Mucosa of stomach (tissue), 1 donor: ENCODE data around the gene MPP2.

ENCODE experiments used
- H3K27me3 ChIP-seq: one replicate; pipeline ENCODE4 v1.7.0; 2013; ENCODE audit warnings: mild to moderate bottlenecking, low read length; ENCODE audit not compliant: control insufficient read depth, insufficient read depth
- H3K36me3 ChIP-seq: one replicate; pipeline ENCODE4 v1.7.0; 2013; ENCODE audit warnings: low read length; ENCODE audit not compliant: control insufficient read depth, insufficient read depth
- H3K4me1 ChIP-seq: one replicate; pipeline ENCODE4 v1.7.0; 2013; ENCODE audit warnings: mild to moderate bottlenecking, low read length; ENCODE audit not compliant: control insufficient read depth, insufficient read depth
- H3K4me3 ChIP-seq: one replicate; pipeline ENCODE4 v1.7.0; 2013; ENCODE audit warnings: low read length
- H3K9ac ChIP-seq: one replicate; pipeline ENCODE4 v1.7.0; 2013; ENCODE audit warnings: mild to moderate bottlenecking, low read length, moderate library complexity
- H3K9me3 ChIP-seq: one replicate; pipeline ENCODE4 v1.7.0; 2013; ENCODE audit warnings: mild to moderate bottlenecking, low read length, moderate library complexity; ENCODE audit not compliant: control insufficient read depth
- donor health status: Pancreatic carcinoma.

The MPP2 gene

GRCh38 chr17:43907425-43907981 lies at the start of gene MPP2:
Gene MPP2 (minus strand): TSS chr17:43907536. CDS start chr17:43904460, 3,076 bp downstream.
- H3K9ac ChIP-seq, result peak within 1 kb of the TSS; percentile 66
- H3K9me3 ChIP-seq, result no peaks in the 10 kb centered on the region
- peaks cover 59% of the 10 kb centered on the region for H3K27me3 ChIP-seq

GRCh38 chr17:43956222-43956621 lies 48.9 kb upstream of the MPP2 start:
- H3K4me1 ChIP-seq, result peaks cover 10% of the 10 kb centered on the region
- peaks cover 43% of the 10 kb centered on the region for H3K27me3 ChIP-seq
- H3K36me3 ChIP-seq, result no peaks in the 10 kb centered on the region
- H3K9me3 ChIP-seq, result no peaks in the 10 kb centered on the region
- H3K9ac ChIP-seq, result no peak overlapping the region
- no peak overlapping the region for H3K4me3 ChIP-seq

More at GRCh38 chr17:43907425-43907981, at the start of gene MPP2:
- H3K4me3 ChIP-seq, result peak within 1 kb of the TSS; percentile 19
- peaks cover 30% of the 10 kb centered on the region for H3K4me1 ChIP-seq
- no peaks in the 10 kb centered on the region for H3K36me3 ChIP-seq

- Histone ChIP-seq H3K4me1 (peaks cover 10% of the 10 kb centered on the region), H3K27me3 (peaks cover 60% of the 10 kb centered on the region), H3K36me3 (no peaks in the 10 kb centered on the region), H3K9ac (no peak within 1 kb of the TSS), H3K4me3 (no peak within 1 kb of the TSS), H3K9me3 (no peaks in the 10 kb centered on the region)
Measured at GRCh38 chr17:43953746-43954145, 46.4 kb upstream of the MPP2 start, which contains the start of gene PYY. Gene PYY (minus strand): TSS chr17:43953940. CDS start chr17:43953483, 457 bp downstream.

- Histone ChIP-seq H3K4me3 (no peak overlapping the region), H3K9me3 (no peaks in the 10 kb centered on the region), H3K9ac (no peak overlapping the region), H3K27me3 (peaks cover 60% of the 10 kb centered on the region), H3K4me1 (peaks cover 10% of the 10 kb centered on the region), H3K36me3 (no peaks in the 10 kb centered on the region)
Measured at GRCh38 chr17:43952724-43953666, 45.7 kb upstream of the MPP2 start.

- no peak overlapping the region for H3K4me3 ChIP-seq
- H3K4me1 ChIP-seq, result peaks cover 10% of the 10 kb centered on the region
- H3K9ac ChIP-seq, result no peak overlapping the region
- H3K27me3 ChIP-seq, result peaks cover 60% of the 10 kb centered on the region
- H3K9me3 ChIP-seq, result no peaks in the 10 kb centered on the region
- H3K36me3 ChIP-seq, result no peaks in the 10 kb centered on the region
Measured at GRCh38 chr17:43952351-43952723, 45.0 kb upstream of the MPP2 start.

- H3K4me3 ChIP-seq, result no peak overlapping the region
- peaks cover 10% of the 10 kb centered on the region for H3K4me1 ChIP-seq
- peaks cover 60% of the 10 kb centered on the region for H3K27me3 ChIP-seq
- no peaks in the 10 kb centered on the region for H3K36me3 ChIP-seq
- H3K9me3 ChIP-seq, result no peaks in the 10 kb centered on the region
- no peak overlapping the region for H3K9ac ChIP-seq
Measured at GRCh38 chr17:43951750-43952149, 44.4 kb upstream of the MPP2 start.

GRCh38 chr17:43950554-43950953 lies 43.2 kb upstream of the MPP2 start:
- Histone ChIP-seq H3K36me3 (no peaks in the 10 kb centered on the region), H3K27me3 (peaks cover 57% of the 10 kb centered on the region), H3K4me1 (peaks cover 10% of the 10 kb centered on the region), H3K9ac (no peak overlapping the region), H3K9me3 (no peaks in the 10 kb centered on the region), H3K4me3 (no peak overlapping the region)

GRCh38 chr17:43949781-43950180 lies 42.4 kb upstream of the MPP2 start:
- peaks cover 10% of the 10 kb centered on the region for H3K4me1 ChIP-seq
- no peak overlapping the region for H3K4me3 ChIP-seq
- no peaks in the 10 kb centered on the region for H3K36me3 ChIP-seq
- H3K27me3 ChIP-seq, result peaks cover 51% of the 10 kb centered on the region
- H3K9ac ChIP-seq, result no peak overlapping the region
- H3K9me3 ChIP-seq, result no peaks in the 10 kb centered on the region

GRCh38 chr17:43946781-43947180 lies 39.4 kb upstream of the MPP2 start:
- H3K4me3 ChIP-seq, result no peak overlapping the region
- H3K36me3 ChIP-seq, result no peaks in the 10 kb centered on the region
- H3K27me3 ChIP-seq, result peaks cover 23% of the 10 kb centered on the region
- H3K9me3 ChIP-seq, result no peaks in the 10 kb centered on the region
- peaks cover 5% of the 10 kb centered on the region for H3K4me1 ChIP-seq
- no peak overlapping the region for H3K9ac ChIP-seq

- Histone ChIP-seq H3K9ac (no peak overlapping the region), H3K4me1 (peaks cover 5% of the 10 kb centered on the region), H3K27me3 (peaks cover 9% of the 10 kb centered on the region), H3K4me3 (no peak overlapping the region), H3K36me3 (no peaks in the 10 kb centered on the region), H3K9me3 (no peaks in the 10 kb centered on the region)
Measured at GRCh38 chr17:43945074-43945829, 37.9 kb upstream of the MPP2 start.

GRCh38 chr17:43942051-43942685 lies 34.8 kb upstream of the MPP2 start, which contains the start of gene PPY:
Gene PPY (minus strand): TSS chr17:43942476. CDS start chr17:43941654, 822 bp downstream.
- Histone ChIP-seq H3K36me3 (no peaks in the 10 kb centered on the region), H3K4me1 (peaks cover 8% of the 10 kb centered on the region), H3K27me3 (peaks cover 23% of the 10 kb centered on the region), H3K9me3 (no peaks in the 10 kb centered on the region), H3K9ac (no peak within 1 kb of the TSS), H3K4me3 (no peak within 1 kb of the TSS)
